Calu3 (cell line): ENCODE data around the gene OR52E8. TPM values are rescaled to one million over a fixed set of nuclear protein-coding genes. Genes with fewer than 3 reads are reported as not detected.

Experiments
- BruUV-seq: library from RNA; stranded (reverse); fragments of 400-500 nt; replicated peaks from 2 replicates; lab custom pipeline; 2021; lab: Mats Ljungman, UMichigan
- CTCF ChIA-PET: fragments of 300-600 bp; sonication (Branson Sonifier 250); formaldehyde crosslinking; loops from one replicate; lab custom pipeline; 2022; ENCODE audit warnings: antibody characterized with exemption; lab: Charles Lee
- DNase-seq: peaks from one replicate; pipeline ENCODE4 v3.0.0; 2022
- H3K27ac Mint-ChIP-seq: one replicate; pipeline ENCODE4 v1.8.0; 2022; ENCODE audit warnings: mixed read lengths; ENCODE audit not compliant: unreplicated experiment
- H3K27me3 Mint-ChIP-seq: one replicate; pipeline ENCODE4 v1.8.0; 2022; ENCODE audit warnings: mixed read lengths; ENCODE audit not compliant: unreplicated experiment
- H3K36me3 Mint-ChIP-seq: one replicate; pipeline ENCODE4 v1.8.0; 2022; ENCODE audit warnings: mild to moderate bottlenecking, moderate library complexity, mixed read lengths; ENCODE audit not compliant: insufficient read depth, unreplicated experiment
- H3K4me1 Mint-ChIP-seq: one replicate; pipeline ENCODE4 v1.8.0; 2022; ENCODE audit warnings: mild to moderate bottlenecking, low read depth, mixed read lengths; ENCODE audit not compliant: unreplicated experiment
- H3K4me3 Mint-ChIP-seq: one replicate; pipeline ENCODE4 v1.8.0; 2022; ENCODE audit warnings: mild to moderate bottlenecking, low read depth, moderate library complexity, mixed read lengths; ENCODE audit not compliant: unreplicated experiment
- H3K9me3 Mint-ChIP-seq: one replicate; pipeline ENCODE4 v1.8.0; 2022; ENCODE audit warnings: low read depth, mixed read lengths; ENCODE audit not compliant: unreplicated experiment
- intact Hi-C: fragments of 100-400 bp; cut with micrococcal nuclease; formaldehyde crosslinking; loops from one replicate; pipeline ENCODE4 v1.10.0; 2022; ENCODE audit not compliant: unreplicated experiment
- total RNA-seq: library from RNA; stranded (reverse); gene quantifications from 2 replicates; pipeline ENCODE4 v1.2.3, GENCODE V29; 2022
- TF ChIP-seq, protein P1 (sequence below): fragments of 200-600 bp; IDR thresholded peaks from one replicate; pipeline ENCODE4 v1.8.0; 2022; ENCODE audit warnings: antibody characterized with exemption; ENCODE audit not compliant: unreplicated experiment

OR52E8 gene
- total RNA-seq, 1 experiment from 2014 or later: not detected

DNA sequence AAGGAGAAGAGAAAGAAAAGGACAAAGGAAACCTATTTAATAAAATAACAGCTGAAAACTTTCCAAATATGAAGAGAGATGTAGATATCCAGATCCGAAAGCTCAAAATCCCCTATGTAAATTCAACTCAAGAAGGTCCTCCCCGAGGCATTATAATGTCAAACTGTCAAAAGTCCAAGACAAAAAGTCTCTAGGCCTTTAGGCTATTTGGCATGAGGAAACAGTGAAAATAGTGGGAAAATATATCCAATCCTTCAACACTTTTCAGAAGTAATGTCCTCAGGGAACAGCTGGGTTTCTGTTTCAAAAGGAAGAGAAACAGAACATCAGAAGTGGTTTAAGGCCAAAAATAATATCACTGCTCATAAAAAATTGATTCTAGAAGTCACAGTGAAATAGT is 21.1 kb upstream of the OR52E8 start:
- H3K27ac Mint-ChIP-seq: no peak overlapping the region
- CTCF ChIA-PET: no interaction called here
- BruUV-seq: no TSS peak

DNA sequence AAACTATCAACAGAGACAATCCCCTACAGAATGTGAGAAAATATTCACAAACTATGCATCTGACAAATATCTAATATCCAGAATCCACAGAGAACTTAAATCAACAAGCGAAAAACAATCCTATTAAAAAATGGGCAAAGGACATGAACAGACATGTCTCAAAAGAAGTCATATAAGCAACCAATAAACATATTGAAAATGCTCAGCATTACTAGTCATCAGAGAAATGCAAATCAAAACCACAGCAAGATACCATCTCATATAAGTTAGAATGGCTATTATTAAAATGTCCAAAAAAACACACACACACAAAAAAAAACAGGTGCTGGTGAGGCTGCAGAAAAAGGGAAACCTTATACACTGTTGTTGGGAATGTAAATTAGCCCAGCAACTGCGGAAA is 8.3 kb upstream of the OR52E8 start:
- Mint-ChIP-seq H3K4me1 (no peaks in the 10 kb centered on the region), H3K27ac (no peak overlapping the region), H3K4me3 (no peak overlapping the region), H3K27me3 (no peaks in the 10 kb centered on the region), H3K36me3 (no peaks in the 10 kb centered on the region), H3K9me3 (peaks cover 2% of the 10 kb centered on the region)
- BruUV-seq: no TSS peak
- DNase-seq: no peak
- intact Hi-C loops: no loop called here
- TF ChIP-seq, protein P1, sequence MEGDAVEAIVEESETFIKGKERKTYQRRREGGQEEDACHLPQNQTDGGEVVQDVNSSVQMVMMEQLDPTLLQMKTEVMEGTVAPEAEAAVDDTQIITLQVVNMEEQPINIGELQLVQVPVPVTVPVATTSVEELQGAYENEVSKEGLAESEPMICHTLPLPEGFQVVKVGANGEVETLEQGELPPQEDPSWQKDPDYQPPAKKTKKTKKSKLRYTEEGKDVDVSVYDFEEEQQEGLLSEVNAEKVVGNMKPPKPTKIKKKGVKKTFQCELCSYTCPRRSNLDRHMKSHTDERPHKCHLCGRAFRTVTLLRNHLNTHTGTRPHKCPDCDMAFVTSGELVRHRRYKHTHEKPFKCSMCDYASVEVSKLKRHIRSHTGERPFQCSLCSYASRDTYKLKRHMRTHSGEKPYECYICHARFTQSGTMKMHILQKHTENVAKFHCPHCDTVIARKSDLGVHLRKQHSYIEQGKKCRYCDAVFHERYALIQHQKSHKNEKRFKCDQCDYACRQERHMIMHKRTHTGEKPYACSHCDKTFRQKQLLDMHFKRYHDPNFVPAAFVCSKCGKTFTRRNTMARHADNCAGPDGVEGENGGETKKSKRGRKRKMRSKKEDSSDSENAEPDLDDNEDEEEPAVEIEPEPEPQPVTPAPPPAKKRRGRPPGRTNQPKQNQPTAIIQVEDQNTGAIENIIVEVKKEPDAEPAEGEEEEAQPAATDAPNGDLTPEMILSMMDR: no peak
- CTCF ChIA-PET: no interaction called here

More for the DNA sequence above, 21.1 kb upstream of the OR52E8 start:
- intact Hi-C loops: no loop called here
- no peak for DNase-seq
- Mint-ChIP-seq H3K4me1 (no peaks in the 10 kb centered on the region), H3K4me3 (no peak overlapping the region), H3K27me3 (peaks cover 19% of the 10 kb centered on the region), H3K9me3 (peaks cover 8% of the 10 kb centered on the region), H3K36me3 (no peaks in the 10 kb centered on the region)
- TF ChIP-seq, protein P1: no peak

DNA sequence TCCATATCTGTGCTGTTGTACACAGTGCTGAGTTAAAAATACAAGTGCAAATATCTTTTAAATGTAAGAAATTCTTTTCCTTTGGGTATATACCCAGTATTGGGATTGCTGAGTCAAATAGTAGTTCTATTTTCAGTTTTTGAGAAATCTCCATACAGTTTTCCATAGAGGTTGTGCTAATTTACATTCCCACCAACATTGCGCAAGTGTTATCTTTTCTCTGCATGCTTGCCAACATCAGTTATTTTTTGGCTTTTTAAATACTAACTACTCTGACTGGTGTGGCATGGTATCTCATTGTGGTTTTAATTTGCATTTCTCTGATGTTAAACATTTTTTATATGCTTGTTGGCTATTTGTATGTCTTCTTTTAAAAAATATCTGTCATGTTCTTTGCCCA is 6.5 kb downstream of the OR52E8 start:
- H3K27ac Mint-ChIP-seq: no peak overlapping the region
- no peaks in the 10 kb centered on the region for H3K27me3 Mint-ChIP-seq
- CTCF ChIA-PET: no interaction called here
- DNase-seq: no peak
- no peaks in the 10 kb centered on the region for H3K36me3 Mint-ChIP-seq
- intact Hi-C loops: no loop called here
- H3K4me1 Mint-ChIP-seq: no peaks in the 10 kb centered on the region
- TF ChIP-seq, protein P1: no peak
- H3K9me3 Mint-ChIP-seq: peaks cover 6% of the 10 kb centered on the region
- BruUV-seq: no TSS peak
- no peak overlapping the region for H3K4me3 Mint-ChIP-seq

DNA sequence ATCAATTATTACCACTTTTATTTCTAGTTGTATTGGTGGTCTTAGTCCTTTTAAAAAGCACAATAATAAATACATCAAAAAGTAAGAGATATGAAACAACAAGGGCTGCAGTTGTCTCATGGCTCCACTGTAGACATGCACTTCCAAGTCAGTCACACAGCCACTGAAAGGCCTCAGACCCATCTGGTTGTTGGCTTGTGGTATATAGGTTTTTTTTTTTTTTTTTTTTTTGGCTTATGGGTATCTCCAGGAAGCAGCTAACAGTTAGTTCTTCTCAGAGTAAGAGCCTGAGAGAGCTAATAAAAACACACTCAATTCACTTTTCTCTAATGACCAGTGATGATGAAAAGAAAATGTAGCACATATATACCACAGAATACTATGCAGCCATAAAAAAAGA is 9.8 kb downstream of the OR52E8 start:
- Mint-ChIP-seq H3K27ac (no peak overlapping the region), H3K27me3 (no peaks in the 10 kb centered on the region), H3K4me3 (no peak overlapping the region), H3K4me1 (no peaks in the 10 kb centered on the region), H3K9me3 (peaks cover 2% of the 10 kb centered on the region), H3K36me3 (no peaks in the 10 kb centered on the region)
- BruUV-seq: no TSS peak
- intact Hi-C loops: no loop called here
- CTCF ChIA-PET: no interaction called here
- DNase-seq: no peak
- TF ChIP-seq, protein P1: no peak
